ENCODE data around the gene ITPRID1.
"Not testable (repeated sequence)": the region's sequence is repeated elsewhere in the genome, so short reads cannot be mapped to it uniquely, and the experiment has no call there.

The ITPRID1 gene

DNA sequence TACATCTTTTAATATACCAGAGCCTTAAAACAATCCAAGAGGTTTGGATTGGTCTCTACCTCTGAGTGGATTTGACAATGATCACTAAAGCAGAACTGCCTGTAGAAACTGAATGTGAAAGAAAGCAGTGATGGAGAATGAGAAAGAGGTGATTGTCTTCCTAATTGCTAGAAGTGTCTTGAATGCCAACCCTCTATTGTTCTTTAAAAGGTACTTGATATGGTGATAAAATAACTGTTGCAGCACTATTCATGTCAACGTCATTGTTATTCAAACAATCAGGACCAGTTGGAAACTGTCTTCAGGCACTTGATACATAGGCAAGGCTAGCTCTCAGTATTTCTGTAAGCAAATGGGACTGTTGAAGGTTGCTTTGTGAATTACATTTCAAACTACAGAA lies 47.9 kb upstream of the ITPRID1 start:
- TF ChIP-seq CTCF (conservative IDR thresholded peaks at IDR 0.05; ENCODE audit: low read length) (no peak), EZH2phosphoT487 (IDR thresholded peaks at IDR 0.05; ENCODE audit: borderline replicate concordance) (no peak)
- Histone ChIP-seq H3K9me2 (replicated peaks; ENCODE audit: low read depth, low read length) (no peaks in the 10 kb centered on the region), H3K9me3 (ENCODE audit: insufficient read depth, low read depth, low read length) (no peaks in the 10 kb centered on the region), H3K4me1 (ENCODE audit: insufficient read depth, low read length, poor library complexity, severe bottlenecking) (no peaks in the 10 kb centered on the region), H4K20me1 (ENCODE audit: insufficient read depth, low read length, poor library complexity, severe bottlenecking) (no peaks in the 10 kb centered on the region), H3K36me3 (ENCODE audit: insufficient read depth, low read length) (no peaks in the 10 kb centered on the region), H3F3A (ENCODE audit: low read depth) (no peaks in the 10 kb centered on the region), H3K4me3 (ENCODE audit: low read length, poor library complexity, severe bottlenecking) (no peak overlapping the region), H3K27me3 (ENCODE audit: insufficient read depth, low read length, poor library complexity, severe bottlenecking) (no peaks in the 10 kb centered on the region), H2AFZ (ENCODE audit: low read length) (no peak overlapping the region), H3K9ac (ENCODE audit: low read depth, low read length, poor library complexity, severe bottlenecking) (no peak overlapping the region), H3K79me2 (ENCODE audit: insufficient read depth, low read length) (no peaks in the 10 kb centered on the region), H3K4me2 (ENCODE audit: low read depth, low read length, poor library complexity, severe bottlenecking) (no peak overlapping the region)

DNA sequence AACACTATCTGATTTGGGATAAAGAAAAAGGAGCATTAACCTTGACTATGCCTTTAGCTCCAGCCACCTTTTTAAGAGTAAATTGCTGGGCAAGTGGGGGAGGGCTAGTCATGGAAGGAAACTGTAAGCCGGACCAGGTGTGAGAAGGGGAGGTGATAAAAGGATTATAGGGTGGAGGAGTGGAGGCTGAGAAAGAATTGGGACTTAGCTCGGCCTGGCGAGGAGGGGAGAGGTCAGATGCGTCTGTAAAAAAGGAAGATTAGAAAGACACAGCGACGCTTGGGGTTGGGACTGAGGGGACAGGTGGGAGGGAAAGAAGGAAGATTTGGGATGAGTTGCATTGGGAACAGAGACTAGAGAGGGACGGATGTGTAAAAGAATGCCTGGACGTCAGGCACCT lies 43.0 kb upstream of the ITPRID1 start:
- not testable (repeated sequence) for H3K27me3 ChIP-seq (ENCODE audit: insufficient read depth, low read length, poor library complexity, severe bottlenecking); H3F3A ChIP-seq (ENCODE audit: low read depth); H3K4me3 ChIP-seq (ENCODE audit: low read length, poor library complexity, severe bottlenecking); H2AFZ ChIP-seq (ENCODE audit: low read length); H3K79me2 ChIP-seq (ENCODE audit: insufficient read depth, low read length); H3K9me3 ChIP-seq (ENCODE audit: insufficient read depth, low read depth, low read length); H3K4me1 ChIP-seq (ENCODE audit: insufficient read depth, low read length, poor library complexity, severe bottlenecking); H3K36me3 ChIP-seq (ENCODE audit: insufficient read depth, low read length); H3K9me2 ChIP-seq (replicated peaks; ENCODE audit: low read depth, low read length); H3K4me2 ChIP-seq (ENCODE audit: low read depth, low read length, poor library complexity, severe bottlenecking); H4K20me1 ChIP-seq (ENCODE audit: insufficient read depth, low read length, poor library complexity, severe bottlenecking); H3K9ac ChIP-seq (ENCODE audit: low read depth, low read length, poor library complexity, severe bottlenecking)

DNA sequence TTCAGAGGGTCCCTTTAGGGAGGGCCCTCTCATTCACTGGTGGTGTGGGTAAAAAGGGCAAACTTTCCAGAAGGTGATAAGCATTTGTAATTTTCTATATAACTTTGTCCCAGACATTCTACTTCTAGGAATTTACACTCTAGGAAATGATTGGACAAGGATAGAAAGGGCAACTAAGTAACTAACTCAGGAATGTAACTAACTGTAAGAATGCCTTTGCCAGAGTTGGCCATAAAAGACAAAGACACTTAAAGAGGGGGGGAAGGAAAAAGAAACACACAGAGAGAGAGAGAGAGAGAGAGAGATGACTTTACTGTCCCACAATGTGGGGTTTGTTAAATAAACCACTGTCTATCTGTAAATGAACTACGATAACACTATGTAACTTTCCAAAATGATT lies 38.5 kb upstream of the ITPRID1 start:
- Histone ChIP-seq H3K27me3 (ENCODE audit: insufficient read depth, low read length, poor library complexity, severe bottlenecking) (no peaks in the 10 kb centered on the region), H4K20me1 (ENCODE audit: insufficient read depth, low read length, poor library complexity, severe bottlenecking) (no peaks in the 10 kb centered on the region), H3K4me1 (ENCODE audit: insufficient read depth, low read length, poor library complexity, severe bottlenecking) (no peaks in the 10 kb centered on the region), H3K4me2 (ENCODE audit: low read depth, low read length, poor library complexity, severe bottlenecking) (no peak overlapping the region), H3K36me3 (ENCODE audit: insufficient read depth, low read length) (no peaks in the 10 kb centered on the region), H3K4me3 (ENCODE audit: low read length, poor library complexity, severe bottlenecking) (no peak overlapping the region), H3K9ac (ENCODE audit: low read depth, low read length, poor library complexity, severe bottlenecking) (no peak overlapping the region), H3K9me2 (replicated peaks; ENCODE audit: low read depth, low read length) (no peaks in the 10 kb centered on the region), H3K9me3 (ENCODE audit: insufficient read depth, low read depth, low read length) (no peaks in the 10 kb centered on the region), H3K79me2 (ENCODE audit: insufficient read depth, low read length) (no peaks in the 10 kb centered on the region), H2AFZ (ENCODE audit: low read length) (no peak overlapping the region), H3F3A (ENCODE audit: low read depth) (no peaks in the 10 kb centered on the region)
- TF ChIP-seq CTCF (conservative IDR thresholded peaks at IDR 0.05; ENCODE audit: low read length) (no peak), EZH2phosphoT487 (IDR thresholded peaks at IDR 0.05; ENCODE audit: borderline replicate concordance) (no peak)

DNA sequence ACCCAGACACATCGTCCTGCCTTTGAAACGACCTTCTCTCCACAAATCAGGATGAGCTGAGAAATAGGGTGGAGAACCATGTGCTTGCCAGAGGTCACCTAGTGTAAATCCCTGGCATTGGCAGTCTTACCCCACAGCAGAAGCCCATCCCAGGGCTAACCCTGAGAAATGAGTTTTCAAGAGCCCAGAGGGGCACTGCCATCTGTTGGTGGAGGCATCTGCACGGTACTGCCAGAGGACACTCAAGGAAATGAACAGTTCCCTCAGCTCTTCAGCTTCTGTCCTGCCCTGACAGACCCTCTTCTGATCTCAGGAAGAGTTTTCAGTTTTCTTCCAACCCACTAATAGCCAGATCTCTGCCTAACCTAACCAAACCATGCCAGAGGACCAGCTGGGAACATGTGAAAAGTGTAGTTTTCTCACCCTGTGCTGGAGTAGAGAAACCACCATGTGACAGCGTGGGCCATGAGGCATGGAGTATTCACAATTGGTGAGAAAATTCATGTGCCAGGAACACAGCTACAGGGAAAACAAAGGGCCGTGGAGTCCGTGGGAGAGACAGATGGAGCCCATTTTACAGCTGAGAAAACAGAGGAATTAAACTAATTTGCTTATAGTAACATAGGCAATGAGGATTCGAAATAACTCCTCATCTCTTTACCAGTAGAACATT lies 37.7 kb upstream of the ITPRID1 start:
- Histone ChIP-seq H3K4me3 (ENCODE audit: low read length, poor library complexity, severe bottlenecking) (no peak overlapping the region), H3K9ac (ENCODE audit: low read depth, low read length, poor library complexity, severe bottlenecking) (no peak overlapping the region), H3K79me2 (ENCODE audit: insufficient read depth, low read length) (no peaks in the 10 kb centered on the region), H2AFZ (ENCODE audit: low read length) (no peak overlapping the region), H3K9me3 (ENCODE audit: insufficient read depth, low read depth, low read length) (no peaks in the 10 kb centered on the region), H3F3A (ENCODE audit: low read depth) (no peaks in the 10 kb centered on the region), H3K36me3 (ENCODE audit: insufficient read depth, low read length) (no peaks in the 10 kb centered on the region), H3K4me2 (ENCODE audit: low read depth, low read length, poor library complexity, severe bottlenecking) (no peak overlapping the region), H3K27me3 (ENCODE audit: insufficient read depth, low read length, poor library complexity, severe bottlenecking) (no peaks in the 10 kb centered on the region), H3K4me1 (ENCODE audit: insufficient read depth, low read length, poor library complexity, severe bottlenecking) (no peaks in the 10 kb centered on the region), H3K9me2 (replicated peaks; ENCODE audit: low read depth, low read length) (no peaks in the 10 kb centered on the region), H4K20me1 (ENCODE audit: insufficient read depth, low read length, poor library complexity, severe bottlenecking) (no peaks in the 10 kb centered on the region)
- TF ChIP-seq EZH2phosphoT487 (IDR thresholded peaks at IDR 0.05; ENCODE audit: borderline replicate concordance) = no peak
- no peak for TF ChIP-seq CTCF (conservative IDR thresholded peaks at IDR 0.05; ENCODE audit: low read length)
